Ovary (tissue), 3 donors: ENCODE data around the gene OLA1.

Source experiments
- EP300 ChIP-seq: sonication (generic); formaldehyde crosslinking; IDR thresholded peaks from one replicate; pipeline ENCODE4 v1.6.1; 2017; ENCODE audit warnings: antibody characterized with exemption
- POLR2A ChIP-seq: fragments of 450-650 bp; IDR thresholded peaks from one replicate; pipeline ENCODE4 v1.6.1; 2017; ENCODE audit warnings: antibody characterized with exemption, mild to moderate bottlenecking, moderate library complexity
- TF ChIP-seq, protein P1 (sequence below), 3 donors: fragments of 450-650 bp in 2 of 3; fragments of 200-600 bp in 1 of 3; IDR thresholded peaks; one replicate each; pipeline versions ENCODE4 v1.5.1 to v1.8.0; 2016 to 2022; ENCODE audit warnings: antibody characterized with exemption in 3 of 3, mild to moderate bottlenecking in 1 of 3
- donor health status: DM: no; HTN: no; CAD: no.

DNA sequence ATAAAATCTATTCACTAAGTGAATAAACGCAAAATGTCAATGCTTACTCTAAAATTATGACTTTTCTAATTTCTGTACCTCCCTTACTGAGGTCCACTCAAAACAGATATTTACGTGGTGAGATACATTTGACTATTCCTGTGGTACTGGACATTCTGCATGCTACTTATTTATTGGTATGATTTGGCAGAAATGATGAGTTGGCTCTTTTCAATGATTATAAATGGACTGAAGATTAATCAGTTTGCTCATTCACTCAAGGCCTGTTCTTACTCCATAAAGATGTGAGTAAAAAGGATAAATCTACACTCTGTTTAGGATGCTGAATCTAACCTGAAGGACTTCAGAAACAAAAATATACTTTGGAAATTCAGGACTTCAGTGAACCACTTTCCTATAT, 98.8 kb downstream of the OLA1 start:
- TF ChIP-seq, protein P1, sequence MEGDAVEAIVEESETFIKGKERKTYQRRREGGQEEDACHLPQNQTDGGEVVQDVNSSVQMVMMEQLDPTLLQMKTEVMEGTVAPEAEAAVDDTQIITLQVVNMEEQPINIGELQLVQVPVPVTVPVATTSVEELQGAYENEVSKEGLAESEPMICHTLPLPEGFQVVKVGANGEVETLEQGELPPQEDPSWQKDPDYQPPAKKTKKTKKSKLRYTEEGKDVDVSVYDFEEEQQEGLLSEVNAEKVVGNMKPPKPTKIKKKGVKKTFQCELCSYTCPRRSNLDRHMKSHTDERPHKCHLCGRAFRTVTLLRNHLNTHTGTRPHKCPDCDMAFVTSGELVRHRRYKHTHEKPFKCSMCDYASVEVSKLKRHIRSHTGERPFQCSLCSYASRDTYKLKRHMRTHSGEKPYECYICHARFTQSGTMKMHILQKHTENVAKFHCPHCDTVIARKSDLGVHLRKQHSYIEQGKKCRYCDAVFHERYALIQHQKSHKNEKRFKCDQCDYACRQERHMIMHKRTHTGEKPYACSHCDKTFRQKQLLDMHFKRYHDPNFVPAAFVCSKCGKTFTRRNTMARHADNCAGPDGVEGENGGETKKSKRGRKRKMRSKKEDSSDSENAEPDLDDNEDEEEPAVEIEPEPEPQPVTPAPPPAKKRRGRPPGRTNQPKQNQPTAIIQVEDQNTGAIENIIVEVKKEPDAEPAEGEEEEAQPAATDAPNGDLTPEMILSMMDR (IDR thresholded peaks at IDR 0.05): no peak
- TF ChIP-seq POLR2A (no peak), EP300 (no peak)
